ENCODE measurements around the gene IGF2BP2.

DNA sequence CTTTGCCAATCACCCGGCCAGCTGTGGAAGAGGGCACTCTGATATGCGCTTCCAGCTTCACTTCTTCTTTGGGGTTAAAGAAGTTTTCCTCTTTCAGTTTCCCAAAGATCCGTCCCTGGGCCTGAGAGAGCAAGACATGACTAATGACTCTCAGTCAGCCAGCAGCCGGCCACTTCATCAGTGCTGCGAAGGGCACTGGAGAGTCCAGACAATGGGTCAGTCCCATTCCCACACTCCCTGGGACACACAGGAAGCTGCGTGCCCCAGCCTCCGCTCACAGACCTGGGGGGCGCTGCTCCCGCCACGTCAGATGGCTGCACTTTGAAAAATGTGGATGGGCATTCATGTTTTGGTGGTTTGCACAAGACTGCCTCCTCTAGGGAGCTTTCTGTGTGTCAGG, 175.4 kb downstream of the IGF2BP2 start:
- TF ChIP-seq, protein P1, sequence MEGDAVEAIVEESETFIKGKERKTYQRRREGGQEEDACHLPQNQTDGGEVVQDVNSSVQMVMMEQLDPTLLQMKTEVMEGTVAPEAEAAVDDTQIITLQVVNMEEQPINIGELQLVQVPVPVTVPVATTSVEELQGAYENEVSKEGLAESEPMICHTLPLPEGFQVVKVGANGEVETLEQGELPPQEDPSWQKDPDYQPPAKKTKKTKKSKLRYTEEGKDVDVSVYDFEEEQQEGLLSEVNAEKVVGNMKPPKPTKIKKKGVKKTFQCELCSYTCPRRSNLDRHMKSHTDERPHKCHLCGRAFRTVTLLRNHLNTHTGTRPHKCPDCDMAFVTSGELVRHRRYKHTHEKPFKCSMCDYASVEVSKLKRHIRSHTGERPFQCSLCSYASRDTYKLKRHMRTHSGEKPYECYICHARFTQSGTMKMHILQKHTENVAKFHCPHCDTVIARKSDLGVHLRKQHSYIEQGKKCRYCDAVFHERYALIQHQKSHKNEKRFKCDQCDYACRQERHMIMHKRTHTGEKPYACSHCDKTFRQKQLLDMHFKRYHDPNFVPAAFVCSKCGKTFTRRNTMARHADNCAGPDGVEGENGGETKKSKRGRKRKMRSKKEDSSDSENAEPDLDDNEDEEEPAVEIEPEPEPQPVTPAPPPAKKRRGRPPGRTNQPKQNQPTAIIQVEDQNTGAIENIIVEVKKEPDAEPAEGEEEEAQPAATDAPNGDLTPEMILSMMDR (IDR thresholded peaks at IDR 0.05; ENCODE audit: low read length): no peak
- TF ChIP-seq EZH2phosphoT487 (IDR thresholded peaks at IDR 0.05; ENCODE audit: low read length) (no peak), EZH2 (optimal IDR thresholded peaks at IDR 0.05; ENCODE audit: low read depth, low read length) (no peak)

Data from MM.1S (cell line).